Measurements from ENCODE around the gene PCYT2.
A peak's percentile ranks its signal among the peaks of the same experiment; 100 is the strongest.

The PCYT2 gene

GRCh38 chr17:81942167-81942553 is 31.0 kb upstream of the PCYT2 start:
- DNase-seq: no peak

- DNase-seq: no peak
Observed at GRCh38 chr17:81941484-81942166, 30.4 kb upstream of the PCYT2 start.

- DNase-seq: no peak
Observed at GRCh38 chr17:81940538-81941483, 29.6 kb upstream of the PCYT2 start.

- DNase-seq: no peak
Observed at GRCh38 chr17:81939881-81940385, 28.7 kb upstream of the PCYT2 start.

GRCh38 chr17:81939218-81939617 is 28.0 kb upstream of the PCYT2 start:
- DNase-seq: no peak

DNA sequence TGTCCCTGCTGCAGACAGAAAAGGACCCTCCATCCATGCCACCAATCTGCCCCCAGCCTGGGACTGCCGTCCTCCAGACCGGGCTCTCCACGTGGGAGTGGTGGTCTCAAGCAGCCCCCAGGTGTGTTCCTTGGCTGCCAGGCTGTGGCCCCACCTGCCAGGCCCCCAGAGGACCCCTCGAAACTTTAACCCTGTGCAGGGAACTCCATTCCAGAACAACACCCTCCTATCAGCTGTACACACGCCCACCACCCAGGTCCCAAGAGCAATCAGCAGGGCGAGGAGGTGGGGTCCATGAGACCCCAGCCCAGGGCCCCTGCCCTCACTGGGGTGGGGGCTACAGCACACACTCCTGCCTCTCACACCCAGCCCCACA is 24.5 kb upstream of the PCYT2 start:
- DNase-seq: no peak

GRCh38 chr17:81934850-81935708 is 23.9 kb upstream of the PCYT2 start:
- no peak for DNase-seq

GRCh38 chr17:81934098-81934757 is 23.0 kb upstream of the PCYT2 start:
- DNase-seq: no peak

- DNase-seq: no peak
Observed at GRCh38 chr17:81933178-81933699, 22.0 kb upstream of the PCYT2 start.

DNA sequence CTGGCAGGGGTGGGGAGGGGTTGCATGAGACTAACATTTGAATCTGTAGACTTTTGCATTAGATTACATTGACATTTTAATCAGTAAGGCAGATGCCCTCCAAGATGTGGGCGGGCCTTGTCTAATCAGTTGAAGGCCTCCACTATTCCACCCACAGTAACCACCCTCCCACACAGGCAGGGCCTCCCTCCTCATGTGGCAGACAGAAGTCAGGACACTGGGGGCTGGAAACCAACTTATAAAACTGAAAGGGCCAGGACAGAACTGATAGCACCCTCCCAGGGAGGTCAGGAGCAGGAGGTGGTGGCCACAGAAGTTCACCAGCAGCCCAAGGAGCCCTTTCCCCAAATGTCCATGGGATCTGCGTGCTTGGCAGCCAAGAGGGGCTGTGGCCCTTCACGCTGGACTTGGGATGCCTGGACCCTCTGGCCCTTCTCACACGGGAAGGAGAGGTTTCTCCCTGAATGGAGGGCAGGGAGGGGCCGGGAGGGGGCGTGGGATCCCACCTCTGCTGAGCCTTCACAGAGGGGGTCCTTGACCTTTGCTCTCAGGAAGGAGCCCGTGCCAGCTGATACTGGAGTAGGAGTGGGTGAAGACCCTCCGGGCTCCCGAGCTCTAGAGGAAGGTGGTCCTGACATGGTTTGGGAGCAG is 21.3 kb upstream of the PCYT2 start:
- DNase-seq: no peak

- no peak for DNase-seq
Observed at GRCh38 chr17:81931557-81932332, 20.5 kb upstream of the PCYT2 start.

DNA sequence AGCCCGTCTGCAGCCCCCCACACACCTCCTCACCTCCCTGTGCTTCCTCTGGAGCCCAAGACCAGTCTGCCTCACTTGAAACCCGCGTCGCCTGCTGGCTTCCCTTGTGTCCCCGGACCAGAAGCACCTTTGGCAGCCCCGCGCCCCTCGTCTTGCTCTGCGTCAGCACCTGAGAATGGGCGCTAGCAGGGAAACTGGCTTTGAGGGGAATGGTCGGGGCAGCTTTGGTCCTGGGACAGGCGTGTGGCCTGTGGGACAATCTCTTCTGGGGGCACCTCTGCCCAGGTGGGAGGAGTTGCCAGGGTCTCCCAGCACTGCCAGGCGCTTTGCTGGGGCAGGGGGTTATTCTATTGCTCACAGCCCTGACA is 20.0 kb upstream of the PCYT2 start:
- no peak for DNase-seq

DNA sequence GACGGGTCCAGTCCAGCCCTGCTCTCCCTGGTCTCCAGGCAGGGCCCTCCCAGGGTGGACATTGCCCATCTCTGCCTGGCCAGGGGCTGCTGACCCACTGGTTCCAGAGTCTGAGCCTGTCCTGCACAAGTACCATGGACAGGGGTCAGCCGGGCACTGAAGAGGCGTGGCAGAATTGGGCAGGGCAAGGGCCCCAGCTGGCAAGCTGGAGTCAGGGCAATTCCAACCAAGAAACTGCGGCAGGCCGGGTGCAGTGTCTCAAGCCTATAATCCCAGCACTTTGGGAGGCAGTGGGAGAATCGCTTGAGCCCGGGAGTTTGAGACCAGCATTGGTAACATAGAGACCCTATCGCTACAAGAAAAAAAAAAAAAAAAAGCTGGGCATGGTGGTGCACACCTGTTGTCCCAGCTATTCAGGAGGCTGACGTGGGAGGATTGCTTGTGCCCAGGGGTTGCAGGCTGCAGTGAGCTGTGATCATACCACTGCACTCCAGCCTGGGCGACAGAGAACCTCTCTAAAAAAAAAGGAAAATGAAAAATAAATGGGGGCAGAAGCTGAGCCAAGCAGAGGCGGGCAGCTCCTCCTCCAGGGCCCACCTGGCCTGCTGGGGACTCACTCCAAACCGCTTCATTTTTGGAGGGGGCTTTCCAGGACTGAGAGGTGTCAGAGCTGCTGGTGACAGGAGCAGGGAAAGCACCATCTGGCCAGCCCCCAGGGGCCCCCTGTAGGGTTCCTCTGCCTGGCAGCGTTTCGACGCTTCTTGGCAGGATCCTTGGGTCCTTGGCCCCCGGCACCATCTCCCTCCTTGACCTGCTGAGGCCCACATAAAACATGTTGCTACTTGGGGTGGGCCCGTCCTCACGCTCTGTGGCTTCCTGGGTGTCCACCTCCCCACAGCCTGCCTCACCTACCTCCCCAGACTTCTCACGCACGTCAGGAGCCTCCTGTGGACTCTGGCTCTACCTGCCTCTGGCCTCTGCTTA is 19.2 kb upstream of the PCYT2 start:
- DNase-seq: no peak

- no peak for DNase-seq
Observed at GRCh38 chr17:81929253-81930141, 18.3 kb upstream of the PCYT2 start.

GRCh38 chr17:81928544-81929252 is 17.5 kb upstream of the PCYT2 start:
- DNase-seq: no peak

DNA sequence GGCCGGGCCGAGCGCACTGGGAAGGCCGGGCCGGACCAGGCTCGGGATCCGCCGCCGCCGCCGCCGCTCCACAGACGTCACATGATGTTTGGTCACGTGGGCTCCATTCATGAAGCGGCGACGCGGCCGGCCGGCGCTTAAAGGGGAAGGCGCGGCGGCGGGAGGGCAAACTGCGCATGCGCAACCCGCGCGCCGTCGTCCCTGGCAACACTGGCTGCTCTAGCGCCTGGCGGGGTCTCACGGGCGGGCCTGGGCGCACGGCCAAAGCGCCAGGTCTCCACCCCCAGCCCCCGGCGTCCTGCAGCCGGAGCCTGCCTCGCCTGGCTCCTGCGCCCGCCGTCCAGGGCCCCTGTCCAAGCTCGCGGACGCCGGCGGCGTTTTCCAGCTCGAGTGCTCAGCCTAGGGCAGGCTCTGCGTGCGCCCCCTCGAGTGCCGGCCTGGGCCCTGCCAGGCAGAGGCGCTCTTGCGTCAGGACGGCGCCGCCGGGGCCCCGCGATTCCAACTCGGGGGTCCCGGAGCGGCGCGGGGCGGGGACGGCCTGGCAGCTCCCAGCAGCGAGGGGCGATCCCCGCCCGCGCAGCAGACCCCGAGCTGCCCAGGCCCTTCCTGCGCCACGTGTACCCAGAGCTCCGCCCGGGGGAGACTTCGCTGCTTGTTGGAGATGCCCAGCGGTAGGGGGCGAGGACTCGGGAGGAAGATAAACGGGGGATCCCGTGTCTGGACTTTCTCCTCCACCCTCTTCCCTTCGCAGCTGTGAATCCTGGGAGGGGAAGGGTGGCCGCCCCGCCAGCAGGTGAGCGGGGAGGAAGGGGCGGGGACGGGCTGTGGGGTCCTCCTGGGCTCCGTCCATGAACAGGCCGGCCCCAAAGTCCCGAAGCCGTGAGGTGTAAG is 16.7 kb upstream of the PCYT2 start, which contains the start of gene MAFG:
Gene MAFG (minus strand): TSS at position 83 of the 891 bp plus-strand sequence. CDS start 4,550 bp downstream, outside the sequence.
- peak; percentile 98 for DNase-seq

Data from suppressor macrophage treated with lipopolysaccharide for 4 hours (primary cell).